Fibroblast of lung (primary cell): ENCODE data around the gene NCOR1. TPM values are rescaled to one million over a fixed set of nuclear protein-coding genes. Genes with fewer than 3 reads are reported as not detected.
"Not testable (repeated sequence)": the region's sequence is repeated elsewhere in the genome, so short reads cannot be mapped to it uniquely, and the experiment has no call there.

Experiments used
- DNase-seq, 2 donors: peaks; one replicate each; pipeline versions ENCODE4 v3.0.0 to v3.0.0-alpha.2; 2010; ENCODE audit warnings: low read depth in 2 of 2
- H2AFZ ChIP-seq: 2 replicates; pipeline ENCODE4 v1.5.1; 2012; ENCODE audit warnings: low read length, control low read depth, inconsistent platforms
- H3K27ac ChIP-seq: 2 replicates; pipeline ENCODE4 v1.5.1; 2011; ENCODE audit warnings: low read length, control low read depth; ENCODE audit not compliant: insufficient read depth
- H3K27me3 ChIP-seq: 2 replicates; pipeline ENCODE4 v1.5.1; 2011; ENCODE audit warnings: mild to moderate bottlenecking, low read length; ENCODE audit not compliant: control insufficient read depth, insufficient read depth
- H3K36me3 ChIP-seq: 2 replicates; pipeline ENCODE4 v1.5.1; 2011; ENCODE audit warnings: low read length; ENCODE audit not compliant: control insufficient read depth, insufficient read depth
- H3K4me1 ChIP-seq: 2 replicates; pipeline ENCODE4 v1.5.1; 2011; ENCODE audit warnings: low read length; ENCODE audit not compliant: control insufficient read depth, insufficient read depth; ENCODE audit errors: extremely low read depth
- H3K4me2 ChIP-seq: 2 replicates; pipeline ENCODE4 v1.5.1; 2011; ENCODE audit warnings: low read length, control low read depth; ENCODE audit not compliant: insufficient read depth; ENCODE audit errors: extremely low read depth
- H3K4me3 ChIP-seq, 4 experiments: fragments of 200-600 bp in 1 of 4; sonication (generic) in 1 of 4; replicated peaks in 1 of 4; 2 replicates each; pipeline ENCODE4 v1.5.1; 2011 to 2016; ENCODE audit warnings: low read length in 4 of 4, low read depth in 3 of 4, mild to moderate bottlenecking in 3 of 4, control low read depth in 2 of 4, inconsistent platforms in 1 of 4, mixed read lengths in 1 of 4; ENCODE audit not compliant: insufficient read depth in 1 of 4; ENCODE audit errors: control extremely low read depth in 1 of 4
- H3K79me2 ChIP-seq: 2 replicates; pipeline ENCODE4 v1.5.1; 2012; ENCODE audit warnings: mild to moderate bottlenecking, low read length, inconsistent platforms; ENCODE audit not compliant: control insufficient read depth, insufficient read depth
- H3K9ac ChIP-seq: 2 replicates; pipeline ENCODE4 v1.5.1; 2011; ENCODE audit warnings: mild to moderate bottlenecking, low read length, control low read depth; ENCODE audit not compliant: insufficient read depth
- H3K9me3 ChIP-seq: 2 replicates; pipeline ENCODE4 v1.5.1; 2012; ENCODE audit warnings: low read depth, low read length; ENCODE audit not compliant: control insufficient read depth, insufficient read depth
- H4K20me1 ChIP-seq: 2 replicates; pipeline ENCODE4 v1.5.1; 2011; ENCODE audit warnings: low read length; ENCODE audit not compliant: control insufficient read depth, insufficient read depth; ENCODE audit errors: extremely low read depth
- CTCF ChIP-seq, 2 donors: IDR thresholded peaks in 1 of 2; conservative IDR thresholded peaks in 1 of 2; 1 replicate in 1 of 2; 2 replicates in 1 of 2; pipeline ENCODE4 v1.5.1; 2011 to 2012; ENCODE audit warnings: low read length in 2 of 2, control low read depth in 1 of 2, inconsistent platforms in 1 of 2, low read depth in 1 of 2, mild to moderate bottlenecking in 1 of 2
- EZH2 ChIP-seq: IDR thresholded peaks from 2 replicates; pipeline ENCODE4 v1.5.1; 2012; ENCODE audit warnings: low read length, control low read depth, mild to moderate bottlenecking; ENCODE audit errors: missing control alignments
- polyA plus RNA-seq, 2 donors: library from polyadenylated mRNA; depleted of rRNA in 1 of 2; stranded (reverse) in 1 of 2; unstranded in 1 of 2; fragments of >200 nt; gene quantifications; 2 replicates each; pipeline ENCODE4 v1.2.1, GENCODE V29; 2011 to 2012; ENCODE audit warnings: missing spikeins in 1 of 2
- total RNA-seq: library from RNA; depleted of rRNA; stranded (reverse); fragments of >200 nt; gene quantifications from 2 replicates; pipeline ENCODE4 v1.2.1, GENCODE V29; 2014

NCOR1 gene
- total and polyA plus RNA-seq, 2 donors (not counting 1 experiment from before 2014, with no cell fraction given), result 67.6 to 106 TPM

DNA sequence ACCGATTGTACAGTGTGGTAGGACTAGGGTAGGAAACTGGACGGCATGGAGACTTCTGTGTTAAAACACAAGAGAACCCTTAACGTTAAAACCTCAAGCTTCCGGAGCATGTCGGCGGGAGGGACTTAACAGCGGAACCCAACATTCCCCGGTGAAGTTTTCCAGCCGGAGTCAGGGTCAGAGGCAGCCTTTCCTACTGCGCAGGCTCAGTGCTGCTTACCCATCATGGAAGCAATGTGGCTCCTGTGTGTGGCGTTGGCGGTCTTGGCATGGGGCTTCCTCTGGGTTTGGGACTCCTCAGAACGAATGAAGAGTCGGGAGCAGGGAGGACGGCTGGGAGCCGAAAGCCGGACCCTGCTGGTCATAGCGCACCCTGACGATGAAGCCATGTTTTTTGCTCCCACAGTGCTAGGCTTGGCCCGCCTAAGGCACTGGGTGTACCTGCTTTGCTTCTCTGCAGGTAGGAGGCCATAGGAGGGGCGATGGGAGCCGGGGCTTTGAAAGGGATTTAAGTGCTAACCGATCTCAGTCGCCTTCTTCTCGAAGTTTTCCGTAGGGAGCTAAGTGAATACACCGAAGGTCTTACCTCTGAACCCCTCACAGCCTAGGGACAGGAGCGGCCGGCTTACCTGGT lies 1.8 kb upstream of the NCOR1 start, which contains the start of gene PIGL:
TSS of gene PIGL (plus strand) at position 209 of the 634 bp plus-strand sequence. CDS start at position 226, 17 bp downstream.
- peaks cover 51% of the 10 kb centered on the region for H3K79me2 ChIP-seq
- H2AFZ ChIP-seq, result peak within 1 kb of the TSS; percentile 94
- peak within 1 kb of the TSS; percentile 87 for H3K9ac ChIP-seq
- DNase-seq, result peak; percentile 94 to 97
- no peaks in the 10 kb centered on the region for H4K20me1 ChIP-seq
- H3K36me3 ChIP-seq, result peaks cover 2% of the 10 kb centered on the region
- TF ChIP-seq EZH2, result no peak
- TF ChIP-seq CTCF (conservative IDR thresholded peaks at IDR 0.05 in 1 of 2, IDR thresholded peaks at IDR 0.05 in 1 of 2; ENCODE audit: low read depth in 1 of 2, low read length in 2 of 2), result no peak
- no peaks in the 10 kb centered on the region for H3K9me3 ChIP-seq
- peaks cover 3% of the 10 kb centered on the region for H3K4me1 ChIP-seq
- H3K4me3 ChIP-seq, result peak within 1 kb of the TSS; percentile 80 to 98 (median 96)
- peak within 1 kb of the TSS; percentile 84 for H3K27ac ChIP-seq
- no peaks in the 10 kb centered on the region for H3K27me3 ChIP-seq
- H3K4me2 ChIP-seq, result peak within 1 kb of the TSS; percentile 97

DNA sequence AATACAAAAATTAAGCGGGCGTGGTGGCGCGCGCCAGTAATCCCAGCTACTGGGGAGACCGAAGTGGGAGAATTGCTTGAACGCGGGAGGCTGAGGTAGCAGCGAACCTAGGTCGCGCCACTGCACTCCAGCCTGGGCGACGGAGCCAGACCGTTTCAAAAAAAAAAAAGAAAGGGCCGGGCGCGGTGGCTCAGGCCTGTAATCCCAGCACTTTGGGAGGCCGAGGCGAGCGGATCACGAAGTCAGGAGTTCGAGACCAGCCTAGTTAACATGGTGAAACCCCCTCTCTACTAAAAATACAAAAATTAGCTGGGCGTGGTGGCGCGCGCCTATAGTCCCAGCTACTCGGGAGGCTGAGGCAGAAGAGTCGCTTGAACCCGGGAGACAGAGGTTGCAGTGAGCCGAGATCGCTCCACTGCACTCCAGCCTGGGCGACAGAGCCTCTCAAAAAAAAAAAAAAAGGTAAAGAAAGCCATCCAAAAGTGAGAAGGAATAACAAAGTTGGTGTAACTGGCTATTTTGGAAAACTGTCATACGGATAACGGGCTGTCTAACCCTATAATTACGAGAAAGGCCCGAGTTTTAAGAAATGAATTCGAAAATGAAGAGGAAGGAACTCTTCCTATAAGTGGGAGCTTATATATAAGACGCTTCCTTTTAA lies 1.1 kb upstream of the NCOR1 start:
- not testable (repeated sequence) for H3K27me3 ChIP-seq, H3K36me3 ChIP-seq, H4K20me1 ChIP-seq, H3K9me3 ChIP-seq, DNase-seq, H3K4me1 ChIP-seq
- Histone ChIP-seq H3K4me3 (peak overlapping the region; percentile 80 to 98 (median 96)), H2AFZ (peak overlapping the region; percentile 94), H3K9ac (peak overlapping the region; percentile 80), H3K27ac (peak overlapping the region; percentile 84), H3K79me2 (peaks cover 57% of the 10 kb centered on the region), H3K4me2 (peak overlapping the region; percentile 49)

DNA sequence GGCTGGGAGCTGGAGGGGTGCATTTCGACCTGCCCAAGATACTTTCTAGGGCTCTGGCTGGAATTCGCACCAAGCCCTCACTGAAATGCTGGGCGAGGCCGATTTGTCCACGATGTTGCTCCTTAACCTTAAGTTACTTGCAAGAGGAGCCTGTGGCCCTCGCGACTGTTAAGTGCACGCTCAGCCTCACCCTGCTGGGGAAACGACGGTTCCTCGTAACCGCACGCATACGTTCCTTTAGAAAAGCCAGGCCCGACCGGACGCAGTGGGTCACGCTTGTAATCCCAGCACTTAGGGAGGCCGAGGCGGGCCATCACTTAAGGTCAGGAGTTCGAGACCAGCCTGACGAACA lies 607 bp upstream of the NCOR1 start:
- Histone ChIP-seq H3K9me3 (no peaks in the 10 kb centered on the region), H3K27ac (peak overlapping the region; percentile 74), H3K4me1 (peaks cover 3% of the 10 kb centered on the region), H3K27me3 (no peaks in the 10 kb centered on the region), H4K20me1 (no peaks in the 10 kb centered on the region), H3K79me2 (peaks cover 62% of the 10 kb centered on the region), H3K36me3 (peaks cover 2% of the 10 kb centered on the region), H3K9ac (peak overlapping the region; percentile 87), H3K4me3 (peak overlapping the region; percentile 50 to 96 (median 60)), H2AFZ (peak overlapping the region; percentile 43), H3K4me2 (peak overlapping the region; percentile 97)
- no peak for TF ChIP-seq CTCF (conservative IDR thresholded peaks at IDR 0.05 in 1 of 2, IDR thresholded peaks at IDR 0.05 in 1 of 2; ENCODE audit: low read depth in 1 of 2, low read length in 2 of 2)
- TF ChIP-seq EZH2, result no peak
- no peak for DNase-seq
